ENCODE results near the gene FILIP1.

Gene FILIP1

DNA sequence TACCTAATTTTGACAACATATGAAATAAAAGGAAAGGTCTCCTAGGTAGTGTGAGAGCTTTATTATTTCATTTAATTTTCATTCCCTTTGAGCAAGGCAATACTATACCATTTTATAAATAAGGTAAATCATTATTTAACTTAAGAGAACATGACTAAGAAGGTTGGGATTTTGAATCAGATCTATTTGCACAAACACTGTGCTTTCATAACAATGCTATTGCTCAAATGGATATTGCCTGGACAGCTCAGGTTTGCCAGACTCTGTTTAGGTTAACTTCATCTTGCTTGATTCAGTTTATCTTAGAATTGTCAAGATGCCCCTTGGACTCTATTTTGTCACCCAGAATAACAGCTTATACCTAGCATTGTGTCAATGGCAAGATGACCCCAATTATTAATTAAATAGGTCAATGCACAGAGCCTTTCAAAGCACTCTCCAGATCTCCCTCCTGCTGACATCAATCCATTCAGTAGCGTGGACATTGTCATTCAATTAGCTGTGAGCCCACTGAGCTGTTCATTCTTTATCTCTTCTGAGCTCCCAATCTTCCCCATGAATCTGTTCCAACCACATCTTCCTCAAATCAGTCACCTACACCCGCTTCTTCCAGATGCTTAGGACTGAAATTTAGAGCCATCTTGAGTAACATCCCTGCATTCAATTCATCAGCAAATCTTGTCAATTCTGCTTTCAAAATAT is 166.9 kb downstream of the FILIP1 start:
- DNase-seq = no peak

DNA sequence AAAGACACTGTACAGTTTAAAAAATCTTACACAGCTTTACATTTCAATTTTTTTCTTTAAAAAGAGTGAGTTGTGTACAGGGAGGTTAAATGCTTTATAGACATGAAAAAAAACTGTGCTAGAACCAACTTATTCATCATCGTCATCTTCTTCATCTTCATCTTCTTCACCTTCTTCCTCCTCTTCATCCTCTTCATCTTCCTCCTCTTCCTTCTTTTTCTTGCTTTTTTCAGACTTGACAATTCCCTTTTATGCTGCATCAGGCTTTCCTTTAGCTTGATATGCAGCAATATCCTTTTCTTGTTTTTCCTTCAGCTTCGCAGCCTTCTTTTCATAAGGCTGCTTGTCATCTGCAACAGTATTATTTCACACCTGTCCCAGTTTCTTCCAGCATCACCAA is 174.7 kb downstream of the FILIP1 start:
- no peak for DNase-seq

DNA sequence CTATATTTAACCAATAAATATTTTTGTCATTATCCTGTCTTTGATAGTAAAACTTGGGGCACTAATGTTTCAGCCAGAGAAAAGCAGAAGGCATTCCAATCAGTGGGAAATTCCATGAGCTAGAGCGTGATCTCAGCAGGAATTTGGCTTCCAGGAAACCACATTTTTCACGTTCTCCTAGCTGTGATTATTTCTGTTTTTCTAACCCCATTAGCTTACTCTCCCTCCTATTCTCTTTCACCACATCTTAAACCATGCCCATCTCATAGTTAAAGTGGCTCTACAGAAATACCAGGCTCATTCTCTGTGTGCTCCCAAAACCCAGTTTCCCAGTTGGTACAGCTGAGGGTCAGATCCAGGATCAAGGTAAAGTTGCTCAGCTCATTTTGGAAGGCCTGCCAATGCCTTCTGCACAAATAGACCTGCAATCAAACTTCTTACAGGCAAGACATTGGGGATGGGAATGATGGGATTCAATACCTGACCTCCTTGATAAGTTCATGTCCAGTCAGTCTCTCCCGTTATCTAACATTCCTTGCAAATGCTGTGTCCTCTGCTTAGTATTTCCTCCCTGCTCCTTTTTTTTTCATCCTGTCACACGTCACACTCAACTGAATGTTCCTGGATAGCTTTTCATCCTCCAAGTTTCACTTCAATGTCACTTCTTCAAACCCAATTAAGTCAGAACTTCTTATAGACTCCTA is 175.9 kb downstream of the FILIP1 start:
- peak; percentile 71 for DNase-seq

DNA sequence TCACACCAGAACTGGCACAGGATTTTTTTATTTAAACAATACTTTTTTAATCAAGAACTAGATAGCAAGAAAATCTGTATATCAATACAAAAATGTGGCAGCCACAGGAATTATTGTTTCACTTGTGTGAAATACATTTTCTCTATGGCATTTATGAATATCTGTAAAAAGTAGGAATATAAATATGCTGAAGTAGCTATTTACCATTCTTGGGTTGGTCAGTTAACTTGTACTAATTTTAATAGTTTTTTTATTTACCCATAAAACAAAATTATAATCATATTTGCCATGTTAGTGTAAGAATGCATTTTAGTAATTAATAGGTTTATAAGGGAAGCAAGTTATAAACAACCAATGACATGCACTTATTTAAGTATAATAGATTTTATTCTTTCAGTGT is 177.6 kb downstream of the FILIP1 start:
- DNase-seq = no peak

DNA sequence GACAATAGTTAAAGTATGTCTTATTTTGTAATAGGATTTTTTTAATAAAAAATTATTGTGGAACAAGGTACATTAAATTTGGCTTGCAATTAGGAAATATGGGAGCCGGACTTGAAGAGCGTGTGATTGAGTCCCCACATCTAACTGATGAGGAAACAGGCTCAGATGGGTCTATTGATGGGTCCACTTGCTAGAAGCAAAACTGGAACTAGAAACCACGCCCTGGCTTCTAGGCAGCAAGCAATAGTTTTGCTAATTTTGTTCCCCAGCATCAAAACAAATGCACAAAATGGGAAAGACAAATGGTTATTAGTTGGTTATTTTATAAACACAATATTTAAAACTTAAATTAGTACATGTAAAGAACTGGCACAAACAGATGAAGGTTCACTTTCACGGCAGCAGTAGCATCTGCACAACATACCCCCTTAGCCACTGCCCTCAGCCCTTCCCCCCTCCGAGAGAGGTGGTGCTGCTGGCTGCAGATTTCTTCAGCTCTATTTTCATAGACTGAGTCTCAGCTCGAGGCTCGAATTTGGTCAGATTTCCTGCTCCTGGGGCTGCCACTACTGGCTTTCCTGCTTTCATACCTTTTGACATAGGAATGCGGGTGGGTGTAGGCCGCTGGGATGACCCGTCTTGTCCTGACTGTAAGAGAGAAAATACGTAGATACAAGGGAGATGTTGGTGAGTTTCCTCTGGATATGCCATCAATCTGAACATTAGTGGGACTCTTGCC is 185.2 kb downstream of the FILIP1 start:
- DNase-seq = no peak

DNA sequence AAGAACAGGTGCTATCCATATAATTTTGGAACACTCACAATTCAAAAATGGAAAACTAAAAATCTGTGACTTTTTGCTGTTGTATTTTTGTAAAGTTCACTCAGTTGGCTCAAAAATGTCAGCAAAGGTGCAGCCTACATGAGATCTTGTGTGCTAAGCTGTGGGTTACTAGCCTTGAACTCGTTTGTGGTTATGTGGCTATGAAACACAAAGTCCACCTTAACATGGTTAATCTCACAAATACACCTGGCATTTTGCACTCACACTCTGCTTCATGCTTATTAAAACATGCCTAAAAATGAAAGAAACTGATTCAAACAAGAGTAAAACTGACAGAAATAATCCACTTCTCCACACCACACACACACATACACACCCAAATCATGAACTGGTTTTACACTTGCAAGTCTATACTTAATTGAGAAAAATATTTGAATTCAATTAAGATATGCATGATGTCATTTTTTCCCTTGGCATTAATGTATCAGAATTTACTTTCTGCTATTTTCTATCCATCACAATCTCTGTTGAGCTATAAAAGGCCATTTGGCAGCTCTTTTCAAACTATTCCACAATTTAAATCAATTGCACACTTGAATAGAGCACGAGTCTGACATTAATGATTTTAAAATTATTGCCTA is 186.1 kb downstream of the FILIP1 start:
- no peak for DNase-seq

DNA sequence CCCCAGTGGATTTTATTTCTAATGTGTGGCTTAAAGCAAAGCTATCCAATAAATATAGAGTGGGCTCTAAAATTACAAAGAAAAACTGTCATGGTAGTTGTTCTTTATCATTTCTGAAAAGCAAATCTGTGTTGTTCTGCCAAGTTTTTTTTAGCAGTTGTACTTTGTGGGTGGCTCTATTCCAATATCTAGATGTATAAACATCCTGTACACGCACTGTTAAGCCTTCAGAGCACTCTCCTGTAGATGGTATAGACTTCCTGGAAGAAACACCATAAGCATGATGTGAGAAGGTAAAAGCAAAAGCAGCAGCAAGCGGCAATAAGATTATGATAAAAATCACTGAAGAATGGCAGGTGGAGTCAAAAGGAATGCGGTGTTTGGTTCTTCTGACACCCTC is 187.5 kb downstream of the FILIP1 start:
- no peak for DNase-seq

DNA sequence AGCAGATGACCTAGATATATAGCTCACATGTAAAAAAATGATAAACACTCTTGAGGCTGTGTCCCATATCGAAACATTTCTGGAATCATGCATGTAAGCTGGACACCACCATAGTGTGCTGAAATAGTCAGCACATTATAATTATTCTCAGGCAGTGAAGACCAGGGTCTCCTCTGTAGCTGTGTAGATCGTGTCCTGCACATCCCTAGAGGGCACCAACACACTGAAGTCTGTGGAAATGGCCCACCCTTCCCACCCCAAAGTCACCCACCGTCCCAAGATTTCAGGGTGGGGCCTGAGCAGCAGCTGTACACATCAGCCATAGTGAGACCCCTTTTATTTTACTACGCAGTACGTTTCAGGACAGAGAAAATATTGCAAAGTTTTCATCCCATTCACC is 188.0 kb downstream of the FILIP1 start:
- DNase-seq = no peak

DNA sequence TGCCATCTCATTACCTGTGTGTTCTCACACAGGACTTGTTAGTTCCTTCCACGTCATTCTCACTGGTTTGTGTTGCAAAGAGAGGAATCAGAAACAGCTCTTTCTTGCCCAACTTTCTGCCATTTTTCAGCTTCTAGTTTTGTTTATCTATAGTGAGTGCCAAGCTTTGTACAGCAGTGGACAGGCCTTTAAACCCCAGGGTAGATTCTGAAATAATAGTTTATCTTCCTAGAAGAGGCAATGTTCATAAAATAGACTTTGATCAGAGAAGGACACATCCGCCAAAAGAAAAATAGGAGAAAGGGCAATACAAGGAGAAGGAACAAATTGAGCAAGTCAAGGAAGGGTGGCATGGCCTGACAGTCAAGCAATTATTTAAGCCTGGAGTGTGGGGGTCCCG is 191.3 kb downstream of the FILIP1 start:
- DNase-seq = no peak

DNA sequence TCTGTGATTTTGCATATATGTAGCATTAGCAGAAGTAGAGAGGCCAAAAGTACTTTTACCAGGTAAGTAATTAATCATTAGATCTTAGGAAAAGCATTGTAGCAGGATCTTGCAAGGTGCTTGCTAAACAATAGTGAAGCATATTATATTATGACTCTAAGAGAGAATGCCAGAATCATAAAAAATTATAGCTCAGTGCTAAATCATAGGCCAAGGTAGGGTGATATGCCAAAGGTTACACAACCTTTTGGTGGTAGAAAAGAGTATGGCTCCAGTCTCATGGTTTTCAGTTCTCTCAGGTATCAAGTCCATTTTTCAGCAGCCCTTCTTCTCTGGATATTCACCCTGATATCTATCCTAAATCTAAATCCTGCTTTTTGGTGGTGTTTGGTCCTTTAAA is 192.1 kb downstream of the FILIP1 start:
- DNase-seq = no peak

DNA sequence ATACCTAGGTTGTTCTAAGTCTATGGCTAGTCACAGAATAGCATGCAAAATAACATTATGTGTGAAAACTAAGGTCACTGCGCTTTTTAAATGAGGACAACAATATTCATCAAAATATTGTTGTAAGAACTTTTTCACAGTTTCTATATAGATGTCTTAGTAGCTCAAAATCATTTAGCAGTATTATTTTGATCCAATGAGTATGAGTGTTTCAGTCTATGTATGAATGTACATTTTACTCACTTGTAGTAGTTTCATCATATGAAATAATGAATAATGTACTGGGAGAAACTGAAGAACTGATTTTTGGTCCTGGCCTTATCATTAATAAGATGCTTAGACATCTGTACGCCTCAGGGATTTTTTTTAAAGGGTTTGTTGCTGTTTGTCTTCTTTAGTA is 192.5 kb downstream of the FILIP1 start:
- DNase-seq = no peak

DNA sequence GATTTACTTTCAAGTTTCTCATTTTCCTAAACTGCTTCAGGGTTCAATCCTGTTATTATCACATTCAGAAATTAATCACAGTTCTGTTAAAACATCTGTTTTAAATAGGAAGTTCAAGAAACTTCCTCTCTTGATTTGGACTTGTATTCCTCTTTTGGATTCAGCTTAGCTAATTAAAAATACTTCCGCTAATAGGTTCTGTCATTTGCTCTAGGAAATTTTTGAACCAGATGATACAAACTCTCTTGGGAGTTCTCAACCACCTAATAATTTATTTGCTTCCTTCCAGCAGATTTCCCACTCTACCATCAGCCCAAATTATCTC is 193.1 kb downstream of the FILIP1 start:
- DNase-seq = no peak

DNA sequence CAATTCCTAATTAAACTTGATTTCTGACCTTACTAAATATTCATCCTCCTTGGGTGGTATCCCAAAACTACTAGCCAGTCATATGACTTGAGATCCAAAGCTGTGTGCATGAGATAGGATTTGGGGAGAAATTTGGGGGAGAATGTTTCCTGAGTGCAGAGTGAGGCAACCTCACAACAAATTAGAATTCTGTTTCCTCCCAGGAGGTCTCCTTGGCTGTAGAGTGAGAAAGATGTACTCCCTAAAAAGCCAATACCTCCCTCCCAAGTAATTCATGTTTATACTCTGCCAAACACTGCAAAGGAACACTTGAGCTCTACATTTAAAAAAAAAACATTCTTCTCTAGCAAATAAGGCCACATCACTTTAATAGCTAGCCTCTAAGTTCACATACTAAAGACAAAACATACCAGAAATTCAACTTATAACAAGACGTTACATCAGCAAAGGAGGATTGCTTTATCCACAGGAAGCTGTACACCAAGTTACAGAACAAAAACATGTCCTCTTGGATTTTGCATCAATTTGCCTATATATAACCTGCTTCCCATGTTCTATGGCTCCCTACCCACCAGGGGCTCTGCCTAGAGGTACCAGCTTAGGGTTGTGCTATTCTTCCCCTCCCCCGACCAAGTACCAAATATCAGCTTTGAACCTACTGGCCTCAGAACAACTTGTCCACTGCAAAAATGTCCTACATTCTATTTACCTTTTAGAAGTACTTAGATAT is 193.6 kb downstream of the FILIP1 start:
- DNase-seq = no peak

DNA sequence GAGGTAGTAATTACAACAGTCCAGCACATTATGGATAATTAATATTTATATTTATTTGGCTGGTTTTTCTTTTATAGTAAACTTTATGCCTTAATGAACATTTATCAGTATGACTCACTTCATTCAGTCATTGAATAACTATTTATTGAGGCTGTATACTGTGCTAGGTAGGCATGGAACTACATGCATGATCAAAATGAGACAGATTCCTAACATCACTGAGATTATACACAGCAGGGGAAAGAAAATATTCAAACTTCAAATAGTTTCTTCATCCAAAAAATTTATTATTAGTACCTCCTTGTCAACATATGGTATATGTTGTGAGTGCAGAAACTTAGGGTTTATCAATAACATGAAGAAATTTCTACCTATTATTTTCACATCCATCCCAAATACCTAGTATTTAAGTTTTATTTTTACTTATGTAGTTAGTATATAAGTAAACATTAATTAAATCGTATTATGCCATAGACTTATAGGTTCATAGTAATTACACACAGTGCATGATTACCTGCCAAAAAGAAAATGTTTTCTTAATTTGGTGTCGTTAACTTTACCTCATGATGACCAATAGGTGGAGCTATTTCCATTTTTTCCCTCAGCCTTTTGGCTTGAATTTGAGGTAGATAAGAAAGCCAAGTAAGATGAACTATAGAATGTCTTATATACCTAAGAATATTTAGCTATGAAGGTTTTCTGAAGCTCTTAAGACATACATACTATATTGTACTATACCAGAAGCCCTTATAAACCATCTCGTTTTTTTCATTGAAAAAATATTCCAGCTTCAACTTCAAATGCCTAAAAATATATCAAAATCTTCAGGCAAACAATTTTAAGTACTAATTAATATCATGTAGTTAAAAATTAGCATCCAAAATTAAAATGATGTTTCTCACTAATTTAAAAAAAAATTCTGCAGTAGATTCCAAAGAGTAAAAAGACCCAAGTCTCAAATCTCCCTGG is 196.5 kb downstream of the FILIP1 start:
- DNase-seq = no peak

DNA sequence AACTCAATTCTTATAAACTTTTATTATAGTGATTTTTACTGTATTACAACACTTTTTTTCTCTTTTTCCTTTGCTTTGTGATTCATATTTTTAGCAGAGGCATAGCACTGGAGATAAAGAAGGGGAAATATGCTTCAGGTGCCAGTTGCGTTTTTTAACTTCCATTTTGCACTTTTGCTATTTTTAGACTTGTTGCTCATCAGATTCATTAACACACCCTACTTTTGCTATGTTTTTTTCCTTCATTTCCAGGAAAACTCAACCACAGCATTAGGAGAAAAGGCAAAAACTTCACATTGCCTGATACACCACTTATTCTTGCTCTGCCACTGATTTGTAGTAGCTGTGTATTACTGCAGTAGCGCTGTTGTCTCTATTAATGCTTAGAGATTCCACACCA is 201.0 kb downstream of the FILIP1 start:
- no peak for DNase-seq

DNA sequence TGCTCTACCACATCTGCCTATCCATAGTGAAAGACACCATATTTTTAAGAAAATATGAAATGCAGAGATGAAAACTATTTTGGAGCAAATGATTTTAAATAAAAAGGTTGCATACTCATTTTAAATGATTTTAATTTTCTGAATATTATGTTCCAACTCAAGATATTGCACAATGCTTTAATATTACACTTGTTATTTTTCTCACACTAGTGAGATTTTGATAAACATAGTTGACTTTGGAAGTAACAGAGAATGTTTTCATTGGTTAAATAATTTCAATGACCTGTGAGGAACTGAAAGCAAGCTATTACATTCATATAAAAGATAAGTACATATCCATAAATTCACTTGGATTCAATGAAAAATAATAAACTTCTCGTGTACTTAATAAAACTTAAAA is 201.9 kb downstream of the FILIP1 start:
- DNase-seq = no peak

DNA sequence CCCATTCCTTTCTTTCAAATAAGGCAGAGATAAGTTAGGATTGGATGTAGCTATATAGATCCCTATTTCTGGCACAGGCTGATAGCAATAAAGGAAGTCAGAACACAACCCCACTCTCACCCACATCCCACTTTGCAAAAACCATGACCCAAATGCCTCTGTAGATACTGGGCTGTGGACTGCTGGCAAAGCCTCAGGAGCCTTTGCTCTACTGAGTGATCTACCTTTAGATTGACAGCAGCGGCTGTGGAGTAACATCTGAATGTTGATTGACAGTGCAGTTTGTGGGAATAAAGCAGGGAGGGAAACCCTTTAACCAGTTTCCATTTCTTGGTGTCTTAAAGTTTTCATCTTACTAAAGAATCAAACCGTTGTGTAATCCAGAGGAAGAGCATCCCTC is 202.3 kb downstream of the FILIP1 start:
- DNase-seq = no peak

DNA sequence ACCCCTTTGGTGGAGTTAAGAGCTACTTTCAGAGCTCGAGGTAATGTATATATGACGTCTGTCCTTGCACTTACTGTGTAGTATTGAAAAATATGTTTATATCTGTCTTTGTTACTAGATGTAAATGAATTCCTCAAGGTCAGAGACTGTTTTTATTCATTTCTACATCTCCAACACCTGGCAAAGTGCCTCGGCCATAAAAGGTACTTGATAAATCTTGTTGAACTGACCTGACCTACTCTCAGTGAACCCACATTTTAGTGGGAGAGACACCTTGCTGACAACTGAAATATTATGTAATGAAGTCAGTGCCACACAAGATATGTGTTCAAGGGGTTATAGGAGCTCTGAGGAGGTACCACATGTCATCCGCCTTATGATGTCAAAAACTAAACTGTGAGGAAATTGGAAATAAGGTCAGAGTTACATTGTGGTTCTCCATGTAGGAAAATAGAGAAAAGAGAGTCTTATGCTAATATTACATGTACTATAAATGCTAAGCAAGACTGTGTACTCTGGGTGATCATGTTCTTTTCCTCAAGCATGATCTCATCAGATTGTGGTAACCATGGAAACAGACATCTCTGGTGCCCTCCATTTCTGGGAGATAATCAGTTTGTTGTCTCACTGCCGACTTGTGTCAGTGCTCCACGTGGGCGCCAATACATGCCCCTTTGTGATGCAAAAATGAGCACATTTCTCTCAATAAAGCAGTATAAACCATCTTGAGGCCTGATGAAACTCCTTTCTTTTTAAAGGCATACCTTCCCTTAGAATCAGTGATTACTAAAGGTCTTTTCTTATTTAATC is 203.3 kb downstream of the FILIP1 start:
- DNase-seq = no peak

DNA sequence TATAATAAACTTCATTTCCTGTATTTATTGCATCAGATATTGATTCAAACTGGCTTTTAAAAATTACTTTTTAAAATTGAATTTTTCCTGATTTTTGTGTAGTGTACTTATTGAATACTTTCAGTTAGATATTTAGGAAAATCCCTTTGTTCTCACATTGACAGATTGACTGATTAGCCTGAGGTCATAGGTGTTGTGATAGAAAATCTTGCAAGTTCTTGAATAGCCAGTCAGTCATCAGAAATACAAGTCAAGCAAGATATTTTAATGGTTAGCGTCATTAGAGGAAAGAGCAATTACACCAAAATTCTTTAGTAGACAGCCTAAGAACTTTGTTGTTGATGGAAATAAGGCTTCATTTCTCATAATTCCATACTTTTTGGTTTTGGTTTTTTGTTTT is 205.6 kb downstream of the FILIP1 start:
- DNase-seq = no peak

DNA sequence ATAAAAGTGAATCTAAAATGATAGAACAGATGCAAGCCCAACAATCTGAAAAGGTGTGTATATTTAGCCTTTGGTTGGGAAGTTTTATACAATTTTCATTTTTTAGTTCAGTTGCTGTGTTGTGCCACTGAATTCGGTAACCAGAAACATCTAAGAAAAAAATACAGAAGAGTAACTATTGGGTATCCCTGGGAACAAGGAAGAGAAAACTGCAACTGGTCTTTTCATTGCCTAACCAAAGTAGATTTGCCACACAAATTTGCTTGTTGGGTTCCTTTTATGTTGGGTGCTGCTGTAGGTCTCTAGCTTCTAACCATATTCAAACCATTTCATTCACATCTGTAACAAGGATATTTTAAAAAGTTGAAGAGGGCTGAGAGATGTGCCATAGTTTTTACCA is 206.2 kb downstream of the FILIP1 start:
- DNase-seq = no peak

DNA sequence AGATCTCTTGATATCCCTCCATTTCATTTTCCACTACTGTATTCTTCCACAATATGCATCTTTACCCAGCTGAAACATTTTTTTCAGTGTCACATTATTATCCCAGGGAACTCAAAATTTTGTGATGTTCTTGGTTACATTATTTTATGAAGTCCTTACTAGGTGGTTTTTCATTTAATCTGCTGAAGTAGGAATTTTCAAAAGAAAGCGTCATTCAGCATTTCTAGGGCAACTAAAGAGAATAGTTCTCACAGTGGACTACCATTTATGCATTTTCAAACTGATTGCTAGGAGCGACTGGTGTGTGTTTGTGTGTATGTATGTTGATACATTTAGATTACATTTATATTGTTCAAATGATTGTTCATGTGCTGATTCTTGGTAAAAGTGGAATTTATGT is 206.6 kb downstream of the FILIP1 start:
- DNase-seq = no peak
